Fibroblast of lung (primary cell): ENCODE measurements around the gene AKNA. TPM values are rescaled to one million over a fixed set of nuclear protein-coding genes. Genes with fewer than 3 reads are reported as not detected.

Source experiments
- DNase-seq, 2 donors: peaks; one replicate each; pipeline versions ENCODE4 v3.0.0 to v3.0.0-alpha.2; 2010; ENCODE audit warnings: low read depth in 2 of 2
- H2AFZ ChIP-seq: 2 replicates; pipeline ENCODE4 v1.5.1; 2012; ENCODE audit warnings: low read length, control low read depth, inconsistent platforms
- H3K27ac ChIP-seq: 2 replicates; pipeline ENCODE4 v1.5.1; 2011; ENCODE audit warnings: low read length, control low read depth; ENCODE audit not compliant: insufficient read depth
- H3K27me3 ChIP-seq: 2 replicates; pipeline ENCODE4 v1.5.1; 2011; ENCODE audit warnings: mild to moderate bottlenecking, low read length; ENCODE audit not compliant: control insufficient read depth, insufficient read depth
- H3K36me3 ChIP-seq: 2 replicates; pipeline ENCODE4 v1.5.1; 2011; ENCODE audit warnings: low read length; ENCODE audit not compliant: control insufficient read depth, insufficient read depth
- H3K4me1 ChIP-seq: 2 replicates; pipeline ENCODE4 v1.5.1; 2011; ENCODE audit warnings: low read length; ENCODE audit not compliant: control insufficient read depth, insufficient read depth; ENCODE audit errors: extremely low read depth
- H3K4me2 ChIP-seq: 2 replicates; pipeline ENCODE4 v1.5.1; 2011; ENCODE audit warnings: low read length, control low read depth; ENCODE audit not compliant: insufficient read depth; ENCODE audit errors: extremely low read depth
- H3K4me3 ChIP-seq, 4 experiments: fragments of 200-600 bp in 1 of 4; sonication (generic) in 1 of 4; replicated peaks in 1 of 4; 2 replicates each; pipeline ENCODE4 v1.5.1; 2011 to 2016; ENCODE audit warnings: low read length in 4 of 4, low read depth in 3 of 4, mild to moderate bottlenecking in 3 of 4, control low read depth in 2 of 4, inconsistent platforms in 1 of 4, mixed read lengths in 1 of 4; ENCODE audit not compliant: insufficient read depth in 1 of 4; ENCODE audit errors: control extremely low read depth in 1 of 4
- H3K79me2 ChIP-seq: 2 replicates; pipeline ENCODE4 v1.5.1; 2012; ENCODE audit warnings: mild to moderate bottlenecking, low read length, inconsistent platforms; ENCODE audit not compliant: control insufficient read depth, insufficient read depth
- H3K9ac ChIP-seq: 2 replicates; pipeline ENCODE4 v1.5.1; 2011; ENCODE audit warnings: mild to moderate bottlenecking, low read length, control low read depth; ENCODE audit not compliant: insufficient read depth
- H3K9me3 ChIP-seq: 2 replicates; pipeline ENCODE4 v1.5.1; 2012; ENCODE audit warnings: low read depth, low read length; ENCODE audit not compliant: control insufficient read depth, insufficient read depth
- H4K20me1 ChIP-seq: 2 replicates; pipeline ENCODE4 v1.5.1; 2011; ENCODE audit warnings: low read length; ENCODE audit not compliant: control insufficient read depth, insufficient read depth; ENCODE audit errors: extremely low read depth
- CTCF ChIP-seq, 2 donors: IDR thresholded peaks in 1 of 2; conservative IDR thresholded peaks in 1 of 2; 1 replicate in 1 of 2; 2 replicates in 1 of 2; pipeline ENCODE4 v1.5.1; 2011 to 2012; ENCODE audit warnings: low read length in 2 of 2, control low read depth in 1 of 2, inconsistent platforms in 1 of 2, low read depth in 1 of 2, mild to moderate bottlenecking in 1 of 2
- EZH2 ChIP-seq: IDR thresholded peaks from 2 replicates; pipeline ENCODE4 v1.5.1; 2012; ENCODE audit warnings: low read length, control low read depth, mild to moderate bottlenecking; ENCODE audit errors: missing control alignments
- polyA plus RNA-seq, 2 donors: library from polyadenylated mRNA; depleted of rRNA in 1 of 2; stranded (reverse) in 1 of 2; unstranded in 1 of 2; fragments of >200 nt; gene quantifications; 2 replicates each; pipeline ENCODE4 v1.2.1, GENCODE V29; 2011 to 2012; ENCODE audit warnings: missing spikeins in 1 of 2
- total RNA-seq: library from RNA; depleted of rRNA; stranded (reverse); fragments of >200 nt; gene quantifications from 2 replicates; pipeline ENCODE4 v1.2.1, GENCODE V29; 2014

Gene AKNA
- total and polyA plus RNA-seq, 2 donors (not counting 1 experiment from before 2014, with no cell fraction given): 5.6 to 19.3 TPM

- H3K27ac ChIP-seq: no peak overlapping the region
- H3K4me3 ChIP-seq: no peak overlapping the region
- no peak for DNase-seq
- no peaks in the 10 kb centered on the region for H3K36me3 ChIP-seq
- no peak for TF ChIP-seq EZH2
- H3K4me1 ChIP-seq: no peaks in the 10 kb centered on the region
- H2AFZ ChIP-seq: no peak overlapping the region
- no peak overlapping the region for H3K9ac ChIP-seq
- no peak overlapping the region for H3K4me2 ChIP-seq
- no peaks in the 10 kb centered on the region for H3K9me3 ChIP-seq
- no peaks in the 10 kb centered on the region for H3K79me2 ChIP-seq
- no peaks in the 10 kb centered on the region for H4K20me1 ChIP-seq
- H3K27me3 ChIP-seq: peaks cover 5% of the 10 kb centered on the region
Observed at GRCh38 chr9:114314256-114314867, 73.4 kb downstream of the AKNA start.

DNA sequence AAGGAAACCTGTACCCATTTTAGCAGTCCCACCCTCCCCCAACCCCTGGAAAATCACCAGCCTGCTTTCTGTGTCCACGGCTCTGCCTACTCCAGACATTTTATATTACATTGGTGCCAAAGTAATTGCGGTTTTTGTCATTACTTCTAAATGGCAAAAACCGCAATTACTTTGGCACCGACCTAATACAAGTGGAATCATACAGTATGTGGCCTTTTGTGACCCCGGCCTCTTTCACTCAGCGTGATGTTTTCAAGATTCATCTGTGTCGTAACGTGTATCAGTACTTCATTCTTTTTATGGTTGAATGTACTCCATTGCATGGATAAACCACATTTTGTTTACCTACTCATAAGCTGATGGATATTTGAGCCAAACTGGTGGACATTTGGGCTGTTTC lies 74.6 kb downstream of the AKNA start:
- Histone ChIP-seq H2AFZ (no peak overlapping the region), H3K9me3 (no peaks in the 10 kb centered on the region), H3K36me3 (no peaks in the 10 kb centered on the region), H3K27ac (no peak overlapping the region), H4K20me1 (no peaks in the 10 kb centered on the region), H3K27me3 (peaks cover 2% of the 10 kb centered on the region), H3K4me2 (no peak overlapping the region), H3K4me1 (no peaks in the 10 kb centered on the region), H3K79me2 (no peaks in the 10 kb centered on the region), H3K4me3 (no peak overlapping the region), H3K9ac (no peak overlapping the region)
- no peak for TF ChIP-seq EZH2
- no peak for TF ChIP-seq CTCF (conservative IDR thresholded peaks at IDR 0.05 in 1 of 2, IDR thresholded peaks at IDR 0.05 in 1 of 2; ENCODE audit: low read depth in 1 of 2, low read length in 2 of 2)
- no peak for DNase-seq

DNA sequence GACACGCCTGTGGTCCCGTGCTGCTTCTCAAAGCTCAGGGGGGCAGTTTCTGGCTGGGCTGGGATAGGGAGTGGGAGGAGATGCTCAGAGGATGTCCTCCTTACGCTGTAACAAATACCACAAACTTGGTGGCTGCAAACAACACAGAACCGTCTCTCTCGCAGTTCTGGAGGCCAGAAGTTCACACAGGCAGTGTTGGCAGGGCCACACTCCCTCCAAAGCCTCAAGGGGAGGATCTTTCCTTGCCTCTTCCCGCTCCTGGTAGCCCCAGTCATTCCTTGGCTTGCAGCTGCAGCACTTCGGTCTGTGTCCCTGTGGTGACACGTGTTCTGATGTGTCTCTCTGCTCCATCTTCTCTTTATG lies 75.3 kb downstream of the AKNA start:
- Histone ChIP-seq H3K27me3 (no peaks in the 10 kb centered on the region), H3K9me3 (no peaks in the 10 kb centered on the region), H3K9ac (no peak overlapping the region), H4K20me1 (no peaks in the 10 kb centered on the region), H3K27ac (no peak overlapping the region), H3K79me2 (no peaks in the 10 kb centered on the region), H3K4me1 (no peaks in the 10 kb centered on the region), H3K36me3 (peaks cover 1% of the 10 kb centered on the region), H3K4me3 (no peak overlapping the region), H3K4me2 (no peak overlapping the region), H2AFZ (no peak overlapping the region)
- TF ChIP-seq CTCF (conservative IDR thresholded peaks at IDR 0.05 in 1 of 2, IDR thresholded peaks at IDR 0.05 in 1 of 2; ENCODE audit: low read depth in 1 of 2, low read length in 2 of 2) (no peak), EZH2 (no peak)
- DNase-seq: no peak
